Parathyroid adenoma (tissue), 2 donors: ENCODE measurements around the gene TMEM158.

Experiments
- H2AFZ ChIP-seq: fragments of 300-600 bp; sonication (generic); one replicate; pipeline ENCODE4 v1.7.0; 2017; ENCODE audit warnings: antibody characterized with exemption, mild to moderate bottlenecking
- H3K27ac ChIP-seq: fragments of 300-600 bp; sonication (generic); one replicate; pipeline ENCODE4 v1.7.0; 2017
- H3K27me3 ChIP-seq: fragments of 300-600 bp; sonication (generic); one replicate; pipeline ENCODE4 v1.7.0; 2017; ENCODE audit warnings: low read length; ENCODE audit not compliant: control insufficient read depth, insufficient read depth
- H3K36me3 ChIP-seq: fragments of 300-600 bp; sonication (generic); one replicate; pipeline ENCODE4 v1.7.0; 2017; ENCODE audit warnings: low read length; ENCODE audit not compliant: control insufficient read depth, insufficient read depth
- H3K4me1 ChIP-seq: fragments of 300-600 bp; sonication (generic); one replicate; pipeline ENCODE4 v1.7.0; 2017; ENCODE audit warnings: control low read depth
- H3K4me2 ChIP-seq: fragments of 300-600 bp; sonication (generic); one replicate; pipeline ENCODE4 v1.7.0; 2017; ENCODE audit warnings: low read length
- H3K4me3 ChIP-seq: fragments of 300-600 bp; sonication (generic); one replicate; pipeline ENCODE4 v1.7.0; 2017; ENCODE audit warnings: low read depth, low read length
- H3K79me2 ChIP-seq: fragments of 300-600 bp; sonication (generic); one replicate; pipeline ENCODE4 v1.7.0; 2017; ENCODE audit warnings: control low read depth
- H3K9ac ChIP-seq: fragments of 300-600 bp; sonication (generic); one replicate; pipeline ENCODE4 v1.7.0; 2017; ENCODE audit warnings: mild to moderate bottlenecking
- H3K9me3 ChIP-seq: fragments of 300-600 bp; sonication (generic); one replicate; pipeline ENCODE4 v1.7.0; 2017; ENCODE audit warnings: low read length; ENCODE audit not compliant: control insufficient read depth
- CTCF ChIP-seq: fragments of 300-600 bp; sonication (generic); IDR thresholded peaks from one replicate; pipeline ENCODE4 v1.7.0; 2017; ENCODE audit warnings: antibody characterized with exemption, mild to moderate bottlenecking
- donor health status: primary hyperparathyroidism.

Gene TMEM158

GRCh38 chr3:45246241-45246640 lies 20.2 kb upstream of the TMEM158 start:
- Histone ChIP-seq H3K4me2 (no peak overlapping the region), H3K9ac (no peak overlapping the region), H3K4me1 (no peaks in the 10 kb centered on the region), H3K27me3 (no peaks in the 10 kb centered on the region), H3K36me3 (no peaks in the 10 kb centered on the region), H3K9me3 (no peaks in the 10 kb centered on the region), H3K27ac (no peak overlapping the region), H3K4me3 (no peak overlapping the region), H2AFZ (no peak overlapping the region), H3K79me2 (no peaks in the 10 kb centered on the region)
- no peak for TF ChIP-seq CTCF

GRCh38 chr3:45244356-45244755 lies 18.3 kb upstream of the TMEM158 start:
- H3K4me3 ChIP-seq: no peak overlapping the region

GRCh38 chr3:45241206-45241605 lies 15.1 kb upstream of the TMEM158 start:
- no peaks in the 10 kb centered on the region for H3K9me3 ChIP-seq
- no peak overlapping the region for H3K9ac ChIP-seq
- no peak overlapping the region for H3K27ac ChIP-seq
- no peak overlapping the region for H2AFZ ChIP-seq
- H3K27me3 ChIP-seq: no peaks in the 10 kb centered on the region
- H3K4me1 ChIP-seq: no peaks in the 10 kb centered on the region
- TF ChIP-seq CTCF: no peak
- H3K79me2 ChIP-seq: no peaks in the 10 kb centered on the region
- H3K36me3 ChIP-seq: no peaks in the 10 kb centered on the region
- H3K4me2 ChIP-seq: no peak overlapping the region
- no peak overlapping the region for H3K4me3 ChIP-seq

More at GRCh38 chr3:45244356-45244755, 18.3 kb upstream of the TMEM158 start:
- H3K9ac ChIP-seq: no peak overlapping the region
- H3K9me3 ChIP-seq: no peaks in the 10 kb centered on the region
- H2AFZ ChIP-seq: no peak overlapping the region
- H3K36me3 ChIP-seq: no peaks in the 10 kb centered on the region
- no peaks in the 10 kb centered on the region for H3K27me3 ChIP-seq
- H3K27ac ChIP-seq: no peak overlapping the region
- TF ChIP-seq CTCF: no peak
- H3K4me1 ChIP-seq: no peaks in the 10 kb centered on the region
- H3K79me2 ChIP-seq: no peaks in the 10 kb centered on the region
- H3K4me2 ChIP-seq: no peak overlapping the region

- Histone ChIP-seq H3K27ac (no peak overlapping the region), H3K79me2 (no peaks in the 10 kb centered on the region), H3K36me3 (no peaks in the 10 kb centered on the region), H2AFZ (no peak overlapping the region), H3K27me3 (no peaks in the 10 kb centered on the region), H3K4me1 (no peaks in the 10 kb centered on the region), H3K9ac (no peak overlapping the region), H3K9me3 (no peaks in the 10 kb centered on the region), H3K4me2 (no peak overlapping the region), H3K4me3 (no peak overlapping the region)
- no peak for TF ChIP-seq CTCF
Measured at GRCh38 chr3:45240292-45240691, 14.2 kb upstream of the TMEM158 start.

- H2AFZ ChIP-seq: no peak overlapping the region
- H3K9me3 ChIP-seq: no peaks in the 10 kb centered on the region
- H3K9ac ChIP-seq: no peak overlapping the region
- no peak overlapping the region for H3K4me3 ChIP-seq
- H3K4me1 ChIP-seq: no peaks in the 10 kb centered on the region
- TF ChIP-seq CTCF: no peak
- H3K27me3 ChIP-seq: no peaks in the 10 kb centered on the region
- H3K27ac ChIP-seq: no peak overlapping the region
- no peak overlapping the region for H3K4me2 ChIP-seq
- no peaks in the 10 kb centered on the region for H3K36me3 ChIP-seq
- no peaks in the 10 kb centered on the region for H3K79me2 ChIP-seq
Measured at GRCh38 chr3:45239254-45239653, 13.2 kb upstream of the TMEM158 start.
